T-cell (primary cell): Measurements from ENCODE around the gene MLLT3. TPM values are rescaled to one million over a fixed set of nuclear protein-coding genes. Genes with fewer than 3 reads are reported as not detected.

Source experiments
- ATAC-seq, 4 experiments: fragments of 200-7000 bp in 3 of 4; fragments of 150-1000 bp in 1 of 4; cut with Tn5 transposase; replicated peaks in 1 of 4; 1 replicate in 3 of 4; 2 replicates in 1 of 4; pipeline ENCODE4 v1.10.0; 2021; ENCODE audit warnings: moderate library complexity in 3 of 4, mild to moderate bottlenecking in 2 of 4, moderate number of reproducible peaks in 1 of 4
- CTCF ChIA-PET, 2 donors: fragments of 300-600 bp; sonication (Branson Sonifier 250); formaldehyde crosslinking; loops; one replicate each; lab custom pipeline; 2022; ENCODE audit warnings: antibody characterized with exemption in 2 of 2; lab: Charles Lee
- POLR2A ChIA-PET, 2 donors: fragments of 300-600 bp; sonication (Branson Sonifier 250); formaldehyde crosslinking; loops; one replicate each; lab custom pipeline; 2022; ENCODE audit warnings: antibody characterized with exemption in 2 of 2; lab: Charles Lee
- DNase-seq, 35 experiments: peaks; one replicate each; pipeline versions ENCODE4 v3.0.0 to v3.0.0-alpha.2; 2013 to 2023
- H3K27ac ChIP-seq: one replicate; pipeline ENCODE4 v1.5.1; 2013; ENCODE audit warnings: low read length
- H3K27me3 ChIP-seq, 2 experiments: replicated peaks in 1 of 2; 1 replicate in 1 of 2; 2 replicates in 1 of 2; pipeline versions ENCODE4 v1.6.1 to v1.7.0; 2013; ENCODE audit warnings: low read length in 1 of 2, mixed read lengths in 1 of 2; ENCODE audit not compliant: control insufficient read depth in 2 of 2, insufficient read depth in 2 of 2; ENCODE audit errors: extremely low read depth in 1 of 2
- H3K36me3 ChIP-seq, 2 donors: 1 replicate in 1 of 2; 2 replicates in 1 of 2; pipeline versions ENCODE4 v1.6.1 to v1.7.0; 2013; ENCODE audit warnings: low read length in 1 of 2; ENCODE audit not compliant: control insufficient read depth in 2 of 2, insufficient read depth in 1 of 2; ENCODE audit errors: extremely low read depth in 1 of 2
- H3K4me1 ChIP-seq, 2 experiments: 1 replicate in 1 of 2; 2 replicates in 1 of 2; pipeline versions ENCODE4 v1.6.1 to v1.7.0; 2013; ENCODE audit warnings: low read length in 2 of 2, mixed read lengths in 1 of 2; ENCODE audit not compliant: insufficient read depth in 2 of 2, control insufficient read depth in 1 of 2; ENCODE audit errors: extremely low read depth in 1 of 2
- H3K4me3 ChIP-seq, 2 donors: 1 replicate in 1 of 2; 2 replicates in 1 of 2; pipeline versions ENCODE4 v1.5.1 to v1.7.0; 2013; ENCODE audit warnings: mild to moderate bottlenecking in 2 of 2, low read length in 1 of 2, moderate library complexity in 1 of 2; ENCODE audit not compliant: control insufficient read depth in 1 of 2; ENCODE audit errors: extremely low read depth in 1 of 2
- H3K9me3 ChIP-seq: 2 replicates; pipeline ENCODE4 v1.7.0; 2013
- H3K27ac Mint-ChIP-seq, 2 donors: one replicate each; pipeline ENCODE4 v1.8.0; 2020 to 2021; ENCODE audit warnings: mild to moderate bottlenecking in 2 of 2, mixed read lengths in 2 of 2
- H3K27me3 Mint-ChIP-seq, 2 donors: one replicate each; pipeline ENCODE4 v1.8.0; 2021 to 2022; ENCODE audit warnings: mixed read lengths in 2 of 2
- H3K36me3 Mint-ChIP-seq: one replicate; pipeline ENCODE4 v1.8.0; 2021; ENCODE audit warnings: mixed read lengths
- H3K4me1 Mint-ChIP-seq, 3 donors: one replicate each; pipeline ENCODE4 v1.8.0; 2020 to 2022; ENCODE audit warnings: mixed read lengths in 3 of 3, mild to moderate bottlenecking in 1 of 3
- H3K4me3 Mint-ChIP-seq, 3 donors: one replicate each; pipeline ENCODE4 v1.8.0; 2020 to 2022; ENCODE audit warnings: mild to moderate bottlenecking in 3 of 3, mixed read lengths in 3 of 3, moderate library complexity in 3 of 3
- H3K9me3 Mint-ChIP-seq, 3 donors: one replicate each; pipeline ENCODE4 v1.8.0; 2020 to 2022; ENCODE audit warnings: mixed read lengths in 3 of 3
- WGBS: methylation state at CpG from one replicate; pipeline ENCODE4 v1.1.5; 2013; ENCODE audit warnings: missing lambda C conversion rate; ENCODE audit not compliant: insufficient coverage; 5-methylcytosine and 5-hydroxymethylcytosine counted together
- total RNA-seq, 35 experiments: library from RNA in 6 of 35; stranded (reverse) in 6 of 35; fragments of 120-200 nt in 1 of 35; gene quantifications; one replicate each; pipeline versions ENCODE4 v1.2.1 to v1.2.4 and lab custom pipeline; 2013 to 2026

MLLT3 gene
- total RNA-seq, 5 donors from 2014 or later (not counting 1 experiment from before 2014, with no cell fraction given) = 51.8 to 96.6 (median 58.9) TPM

DNA sequence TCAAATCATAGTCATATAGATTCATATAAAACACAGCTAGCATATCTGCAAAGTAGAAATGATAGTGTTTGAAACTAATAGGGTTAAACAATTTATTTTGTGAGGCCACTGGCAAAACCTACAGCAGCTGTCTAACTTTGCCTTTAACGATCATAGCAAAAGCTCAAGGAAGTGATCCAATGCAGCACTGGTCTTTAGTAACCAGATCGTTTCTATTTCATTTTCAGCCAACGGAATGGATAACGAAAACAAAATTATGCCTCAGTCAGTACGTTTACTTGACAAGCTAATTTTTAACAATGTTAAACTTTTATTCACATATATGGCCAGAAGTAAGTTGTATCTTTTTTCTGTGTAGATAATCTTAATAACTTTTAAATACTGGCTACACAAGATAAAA, 17.7 kb downstream of the MLLT3 start:
- DNase-seq (peak in 1 of 35 experiments; percentile 37), ATAC-seq (peak in 2 of 4 experiments; percentile 45 to 79)
- ChIA-PET POLR2A (interaction anchor here (0.6 to 1.1 kb wide), 4 partner anchors 12 to 181 kb away, joined by 3 to 4 read pairs (median 3); partner anchors contain the start of gene FOCAD (in 1 of the 2)), CTCF (interaction anchor here in 1 of 2 donors (0.5 to 2.0 kb wide), 8 partner anchors 9 to 283 kb away, joined by 3 to 9 read pairs (median 5); partner anchors contain the start of gene MLLT3)
- Mint-ChIP-seq H3K36me3 (peaks cover 19% of the 10 kb centered on the region), H3K27ac (peak overlapping the region; percentile 31 to 49), H3K9me3 (no peaks in the 10 kb centered on the region), H3K4me3 (peak overlapping the region; percentile 31 to 39 (median 38)), H3K27me3 (no peaks in the 10 kb centered on the region), H3K4me1 (peaks cover 86 to 93% (median 87%) of the 10 kb centered on the region in 3 donors)
- Histone ChIP-seq H3K27me3 (no peaks in the 10 kb centered on the region), H3K4me1 (peaks cover 2 to 25% of the 10 kb centered on the region in 2 experiments), H3K4me3 (no peak overlapping the region), H3K27ac (no peak overlapping the region), H3K9me3 (no peaks in the 10 kb centered on the region), H3K36me3 (no peaks in the 10 kb centered on the region)
- 50% methylated on average over 1 of the region's 5 CpGs for WGBS

DNA sequence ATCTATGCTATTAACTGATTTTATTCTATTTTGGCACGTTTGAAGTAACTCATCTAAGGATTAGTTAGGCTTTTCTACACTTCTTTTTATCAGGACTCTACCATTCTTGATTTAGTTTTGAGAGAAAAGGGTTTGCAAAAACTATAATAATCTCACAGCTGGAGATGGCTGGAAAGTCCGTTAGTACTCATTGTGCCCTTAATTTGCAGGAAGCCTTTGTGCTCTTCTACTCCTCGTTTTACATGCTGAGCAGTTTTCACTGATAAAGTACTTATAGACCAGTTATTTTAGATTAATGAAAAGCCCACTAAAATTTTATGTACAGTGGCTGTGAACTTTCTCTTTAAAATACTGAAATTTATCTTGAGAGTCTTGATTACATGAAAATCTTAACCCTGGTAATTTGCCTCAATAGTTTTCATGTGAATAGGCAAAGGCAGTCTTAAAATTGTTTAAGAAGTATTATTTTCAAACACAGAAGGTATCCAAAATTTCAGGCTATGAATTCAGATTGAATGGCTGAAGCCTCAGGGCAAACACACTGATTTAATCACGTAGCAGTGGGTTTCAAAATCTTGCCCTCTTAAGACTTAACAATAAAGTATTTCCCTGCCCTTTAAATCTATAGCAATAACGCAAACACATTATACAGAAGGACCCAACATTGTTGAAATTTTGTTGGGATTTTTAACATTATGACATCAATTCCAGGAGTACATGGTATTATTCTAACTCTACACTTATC, 18.6 kb downstream of the MLLT3 start:
- ChIA-PET POLR2A (interaction anchor here (0.6 to 0.8 kb wide), 2 partner anchors 14 to 180 kb away, joined by 3 to 4 read pairs; no protein-coding TSS in a partner anchor), CTCF (interaction anchor here in 1 of 2 donors (1.4 to 2.0 kb wide), 2 partner anchors 14 to 19 kb away, joined by 6 to 8 read pairs; partner anchors contain the start of gene MLLT3)
- H3K27me3 ChIP-seq = no peaks in the 10 kb centered on the region
- WGBS = no CpG with 5 or more reads among the region's 5 CpGs
- no peaks in the 10 kb centered on the region for H3K9me3 ChIP-seq
- Mint-ChIP-seq H3K27me3 (no peaks in the 10 kb centered on the region), H3K4me3 (peak overlapping the region in 1 of 3 donors; percentile 38), H3K4me1 (peaks cover 86 to 89% (median 86%) of the 10 kb centered on the region in 3 donors), H3K27ac (no peak overlapping the region), H3K9me3 (no peaks in the 10 kb centered on the region), H3K36me3 (peaks cover 25% of the 10 kb centered on the region)
- H3K36me3 ChIP-seq = no peaks in the 10 kb centered on the region
- no peak for ATAC-seq
- peaks cover 2 to 26% of the 10 kb centered on the region in 2 experiments for H3K4me1 ChIP-seq
- DNase-seq = no peak
- H3K4me3 ChIP-seq = no peak overlapping the region
- no peak overlapping the region for H3K27ac ChIP-seq

- Histone ChIP-seq H3K9me3 (no peaks in the 10 kb centered on the region), H3K4me3 (no peak overlapping the region), H3K36me3 (no peaks in the 10 kb centered on the region), H3K27ac (no peak overlapping the region), H3K4me1 (peaks cover 0 to 36% of the 10 kb centered on the region in 2 experiments), H3K27me3 (no peaks in the 10 kb centered on the region)
- H3K36me3 Mint-ChIP-seq = peaks cover 30% of the 10 kb centered on the region
- WGBS = no CpG with 5 or more reads among the region's 1 CpG
- H3K9me3 Mint-ChIP-seq = no peaks in the 10 kb centered on the region
- DNase-seq = no peak
- H3K4me3 Mint-ChIP-seq = no peak overlapping the region
- H3K27ac Mint-ChIP-seq = no peak overlapping the region
- H3K4me1 Mint-ChIP-seq = peaks cover 82 to 86% (median 84%) of the 10 kb centered on the region in 3 donors
- POLR2A ChIA-PET = interaction anchor here in 1 of 2 donors (0.6 kb wide), 1 partner anchor 36 kb away, joined by 4 read pairs; no protein-coding TSS in a partner anchor
- CTCF ChIA-PET = interaction anchor here in 1 of 2 donors (0.5 to 0.7 kb wide), 4 partner anchors 10 to 79 kb away, joined by 3 to 4 read pairs (median 3); no protein-coding TSS in a partner anchor
- H3K27me3 Mint-ChIP-seq = no peaks in the 10 kb centered on the region
- ATAC-seq = no peak
These were observed 21.0 kb downstream of the MLLT3 start for GRCh38 chr9:20601292-20601691.

GRCh38 chr9:20599195-20599594, 23.1 kb downstream of the MLLT3 start:
- Mint-ChIP-seq H3K36me3 (peaks cover 30% of the 10 kb centered on the region), H3K4me3 (no peak overlapping the region), H3K9me3 (no peaks in the 10 kb centered on the region), H3K4me1 (peaks cover 81 to 84% (median 83%) of the 10 kb centered on the region in 3 donors), H3K27ac (no peak overlapping the region), H3K27me3 (no peaks in the 10 kb centered on the region)
- Histone ChIP-seq H3K27ac (no peak overlapping the region), H3K4me1 (peaks cover 0 to 27% of the 10 kb centered on the region in 2 experiments), H3K9me3 (no peaks in the 10 kb centered on the region), H3K36me3 (no peaks in the 10 kb centered on the region), H3K4me3 (no peak overlapping the region), H3K27me3 (no peaks in the 10 kb centered on the region)
- ATAC-seq (no peak), DNase-seq (no peak)
- ChIA-PET CTCF (interaction anchor here (0.5 to 1.0 kb wide), 3 partner anchors 14 to 1515 kb away, joined by 3 read pairs; no protein-coding TSS in a partner anchor), POLR2A (interaction anchor here (0.7 to 1.3 kb wide), 3 partner anchors 14 to 54 kb away, joined by 3 to 9 read pairs (median 8); no protein-coding TSS in a partner anchor)
- no CpG with 5 or more reads among the region's 3 CpGs for WGBS

GRCh38 chr9:20598367-20598766, 23.9 kb downstream of the MLLT3 start:
- POLR2A ChIA-PET = interaction anchor here in 1 of 2 donors (0.8 kb wide), 1 partner anchor 45 kb away, joined by 8 read pairs; no protein-coding TSS in a partner anchor
- no peaks in the 10 kb centered on the region for H3K9me3 Mint-ChIP-seq
- no peaks in the 10 kb centered on the region for H3K36me3 ChIP-seq
- CTCF ChIA-PET = no interaction called here
- peaks cover 79 to 84% (median 79%) of the 10 kb centered on the region in 3 donors for H3K4me1 Mint-ChIP-seq
- ATAC-seq = no peak
- H3K4me3 Mint-ChIP-seq = peak overlapping the region in 1 of 3 donors; percentile 19
- H3K27me3 ChIP-seq = no peaks in the 10 kb centered on the region
- H3K36me3 Mint-ChIP-seq = peaks cover 33% of the 10 kb centered on the region
- no peak overlapping the region for H3K27ac ChIP-seq
- no peak overlapping the region for H3K4me3 ChIP-seq
- no peaks in the 10 kb centered on the region for H3K9me3 ChIP-seq
- H3K27me3 Mint-ChIP-seq = no peaks in the 10 kb centered on the region
- H3K27ac Mint-ChIP-seq = peak overlapping the region in 1 of 2 donors; percentile 30
- no peak for DNase-seq
- no CpG with 5 or more reads among the region's 1 CpG for WGBS
- peaks cover 0 to 25% of the 10 kb centered on the region in 2 experiments for H3K4me1 ChIP-seq

GRCh38 chr9:20597862-20598261, 24.4 kb downstream of the MLLT3 start:
- Mint-ChIP-seq H3K4me3 (peak overlapping the region in 1 of 3 donors; percentile 19), H3K27me3 (no peaks in the 10 kb centered on the region), H3K9me3 (no peaks in the 10 kb centered on the region), H3K4me1 (peaks cover 77 to 84% (median 78%) of the 10 kb centered on the region in 3 donors), H3K36me3 (peaks cover 35% of the 10 kb centered on the region), H3K27ac (no peak overlapping the region)
- no peaks in the 10 kb centered on the region for H3K36me3 ChIP-seq
- DNase-seq = no peak
- no peaks in the 10 kb centered on the region for H3K27me3 ChIP-seq
- ChIA-PET POLR2A (interaction anchor here in 1 of 2 donors (0.6 to 0.7 kb wide), 2 partner anchors 19 to 461 kb away, joined by 3 read pairs; no protein-coding TSS in a partner anchor), CTCF (interaction anchor here in 1 of 2 donors (0.6 kb wide), 1 partner anchor 24 kb away, joined by 3 read pairs; no protein-coding TSS in a partner anchor)
- H3K9me3 ChIP-seq = no peaks in the 10 kb centered on the region
- H3K4me1 ChIP-seq = peaks cover 0 to 20% of the 10 kb centered on the region in 2 experiments
- H3K4me3 ChIP-seq = no peak overlapping the region
- no peak overlapping the region for H3K27ac ChIP-seq
- no peak for ATAC-seq
